GM18861 (cell line): ENCODE data around the gene PDP2.
"Not testable (repeated sequence)": the region's sequence is repeated elsewhere in the genome, so short reads cannot be mapped to it uniquely, and the experiment has no call there.

Source experiments
- ATAC-seq: cut with Tn5 transposase; IDR thresholded peaks from one replicate; pipeline ENCODE4 v1.9.1; 2021; ENCODE audit not compliant: unreplicated experiment

Gene PDP2

DNA sequence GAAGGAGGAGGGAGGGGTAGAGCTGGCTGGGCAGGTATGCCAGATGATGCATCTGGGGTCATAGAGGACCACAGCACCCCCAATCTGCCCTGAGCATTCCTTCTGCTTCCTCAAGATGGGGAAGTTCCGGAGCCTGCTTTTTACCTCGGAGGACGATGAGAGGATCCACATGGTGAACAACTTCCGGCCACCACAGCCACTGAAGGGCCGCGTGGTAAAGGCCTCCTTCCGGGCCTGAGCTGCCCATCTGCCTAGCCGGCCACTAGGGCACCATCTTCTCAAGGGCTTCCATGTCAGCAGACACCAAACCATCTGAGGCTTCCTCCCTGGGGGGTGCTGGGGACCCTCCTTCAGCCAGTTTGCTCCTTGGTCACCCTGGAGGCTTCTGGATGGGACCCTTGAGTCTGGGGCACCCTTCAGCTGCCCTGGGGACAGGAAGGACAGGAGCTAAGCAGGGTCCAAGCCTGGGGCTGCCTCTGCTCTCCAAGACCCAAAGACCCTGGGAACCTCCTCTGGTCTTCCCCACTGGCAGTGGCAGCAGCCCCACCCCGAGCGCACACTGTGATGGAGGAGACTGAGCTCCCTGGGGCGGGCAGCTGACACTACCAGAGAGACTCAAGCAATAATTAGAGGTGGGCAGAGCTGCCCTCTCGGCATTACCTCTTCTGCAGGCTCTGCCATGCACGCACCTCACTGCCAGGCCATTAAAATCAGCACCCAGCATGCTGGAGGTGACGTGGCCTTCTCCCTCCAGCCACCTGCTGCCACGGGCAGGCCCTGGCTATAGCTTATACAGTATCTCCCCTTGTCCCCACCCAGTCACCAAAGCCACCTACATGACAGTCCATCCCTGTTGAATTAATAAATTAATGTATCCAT lies 26.8 kb upstream of the PDP2 start:
- ATAC-seq: no peak

- ATAC-seq: no peak
Measured at GRCh38 chr16:66856184-66856730, 24.1 kb upstream of the PDP2 start.

DNA sequence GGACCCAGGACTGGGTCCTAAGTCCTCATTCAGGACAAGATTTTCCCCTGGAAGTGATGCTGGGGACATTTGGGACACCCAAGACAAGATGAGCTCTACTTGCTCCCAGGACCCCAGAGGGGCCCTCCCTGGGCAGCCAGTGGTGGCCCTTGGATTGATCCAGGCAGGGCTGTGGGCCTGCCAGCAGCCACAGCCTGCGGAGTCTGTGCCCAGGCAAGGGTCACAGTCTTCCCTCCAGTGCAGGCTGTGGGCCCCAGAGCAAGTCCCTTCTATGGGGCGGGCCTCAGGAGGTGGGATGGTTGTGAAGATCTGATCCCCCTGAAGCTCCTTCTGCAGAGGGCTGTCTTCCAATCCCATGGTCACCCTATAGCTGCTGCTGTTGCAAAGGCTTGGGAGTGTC lies 23.5 kb upstream of the PDP2 start:
- no peak for ATAC-seq

GRCh38 chr16:66857437-66857836 lies 22.9 kb upstream of the PDP2 start:
- ATAC-seq: no peak

DNA sequence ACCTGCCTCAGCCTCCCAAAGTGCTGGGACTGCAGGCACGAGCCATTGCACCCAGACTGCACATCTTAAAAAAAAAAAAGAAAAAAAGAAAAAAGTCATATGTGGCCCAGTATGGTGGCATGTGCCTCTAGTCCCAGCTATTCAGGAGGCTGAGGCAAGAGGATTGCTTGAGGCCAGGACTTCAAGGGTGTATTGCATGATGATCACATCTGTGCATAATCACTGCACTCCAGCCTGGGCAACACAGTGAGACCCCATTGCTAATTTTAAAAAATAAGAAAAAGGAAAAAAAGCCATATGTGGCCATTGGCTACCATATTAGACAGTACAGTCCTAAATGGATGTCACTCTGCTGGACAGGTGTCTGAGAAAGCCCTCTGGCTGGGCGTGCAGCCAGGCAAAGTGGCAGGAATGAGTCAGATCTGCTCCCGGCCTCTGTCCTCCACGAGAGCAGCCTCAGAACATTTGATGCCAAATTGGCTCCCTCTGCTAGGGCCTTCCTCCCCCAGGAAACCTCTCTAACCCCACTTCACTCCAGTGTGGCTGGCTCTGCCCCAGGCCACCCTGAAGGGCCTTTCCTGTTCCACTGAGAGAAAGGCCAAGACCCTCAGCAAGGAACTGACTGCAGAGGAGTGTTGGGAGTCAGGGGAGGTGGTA lies 21.4 kb upstream of the PDP2 start:
- ATAC-seq: no peak

GRCh38 chr16:66859397-66860068 lies 20.8 kb upstream of the PDP2 start:
- no peak for ATAC-seq

- no peak for ATAC-seq
Measured at GRCh38 chr16:66862023-66862520, 18.2 kb upstream of the PDP2 start.

DNA sequence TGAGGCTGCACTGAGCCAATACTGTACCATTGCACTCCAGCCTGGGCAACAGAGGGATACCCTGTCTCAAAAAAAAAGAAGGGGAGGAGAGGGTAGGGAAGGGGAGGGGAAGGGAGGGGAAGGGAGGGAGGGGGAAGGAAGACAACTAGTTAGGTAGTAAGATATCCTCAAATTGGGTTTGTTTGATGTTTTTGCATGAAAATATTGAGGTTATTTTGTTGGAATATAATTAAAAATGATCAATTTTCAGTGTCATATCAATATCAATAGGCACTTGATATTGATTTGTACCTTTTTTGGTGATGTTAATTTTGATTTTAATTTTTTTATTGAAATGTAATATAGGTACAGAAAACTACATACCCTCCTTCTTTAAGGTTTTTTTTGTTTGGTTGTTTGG lies 16.6 kb upstream of the PDP2 start:
- ATAC-seq: no peak

DNA sequence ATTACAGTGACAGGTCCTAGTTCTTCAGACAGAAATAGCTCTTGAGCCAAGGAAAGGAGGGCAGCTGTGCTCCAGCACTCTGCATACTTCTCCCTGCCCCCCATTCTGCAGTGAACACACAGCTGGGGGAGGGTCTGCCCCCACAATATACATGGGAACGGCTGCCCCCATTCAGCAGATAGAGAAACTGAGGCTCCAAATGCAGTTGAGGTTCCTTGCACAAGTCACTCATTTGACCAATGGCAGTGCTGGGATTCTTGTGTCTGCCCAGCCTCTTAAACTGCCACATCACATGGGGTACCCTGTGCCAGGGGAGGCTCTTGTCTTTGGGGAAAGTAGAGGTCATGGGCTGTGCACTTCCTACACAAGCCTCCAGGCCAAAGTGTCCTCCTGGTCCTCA lies 10.9 kb upstream of the PDP2 start:
- ATAC-seq: no peak

DNA sequence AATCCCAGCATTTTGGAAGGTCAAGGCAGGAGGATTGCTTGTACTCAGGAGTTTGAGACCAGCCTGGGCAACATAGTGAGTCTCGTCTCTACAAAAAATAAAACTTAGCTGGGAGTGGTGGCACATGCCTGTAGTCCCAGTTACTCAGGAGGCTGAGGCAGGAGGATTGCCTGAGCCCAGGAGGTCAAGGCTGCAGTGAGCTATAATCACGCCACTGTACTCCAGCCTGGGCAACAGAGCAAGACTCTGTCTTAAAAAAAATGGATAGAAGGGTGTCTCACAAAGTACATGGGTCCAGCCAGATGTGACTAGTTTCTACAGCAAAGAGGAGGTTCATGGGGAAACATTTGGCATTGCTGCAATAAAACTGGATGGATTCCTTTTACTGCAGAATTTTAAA lies 9.0 kb upstream of the PDP2 start:
- not testable (repeated sequence) for ATAC-seq

DNA sequence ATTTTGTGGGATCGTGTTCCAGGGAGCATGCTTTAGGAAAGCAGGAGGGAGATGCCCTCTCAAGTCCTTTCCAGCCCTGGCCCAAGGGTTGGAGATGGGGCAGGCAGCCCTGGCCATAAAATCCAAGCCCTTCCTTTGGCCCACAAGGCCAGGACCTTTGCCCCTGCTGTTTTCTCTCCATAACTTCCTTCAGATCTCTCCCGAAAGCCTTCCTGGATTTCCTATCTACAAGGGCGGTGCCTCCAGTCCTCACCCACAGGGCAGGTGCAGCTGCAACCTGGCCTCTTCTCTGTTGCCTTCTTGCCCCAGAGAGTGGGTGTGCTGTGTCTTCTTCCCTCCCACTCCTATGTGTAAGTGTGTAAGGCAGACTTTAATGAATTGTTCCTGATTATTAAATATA lies 8.5 kb upstream of the PDP2 start:
- no peak for ATAC-seq

GRCh38 chr16:66872559-66872942 lies 7.8 kb upstream of the PDP2 start:
- no peak for ATAC-seq

GRCh38 chr16:66872943-66873684 lies 7.2 kb upstream of the PDP2 start:
- ATAC-seq: peak; percentile 84

DNA sequence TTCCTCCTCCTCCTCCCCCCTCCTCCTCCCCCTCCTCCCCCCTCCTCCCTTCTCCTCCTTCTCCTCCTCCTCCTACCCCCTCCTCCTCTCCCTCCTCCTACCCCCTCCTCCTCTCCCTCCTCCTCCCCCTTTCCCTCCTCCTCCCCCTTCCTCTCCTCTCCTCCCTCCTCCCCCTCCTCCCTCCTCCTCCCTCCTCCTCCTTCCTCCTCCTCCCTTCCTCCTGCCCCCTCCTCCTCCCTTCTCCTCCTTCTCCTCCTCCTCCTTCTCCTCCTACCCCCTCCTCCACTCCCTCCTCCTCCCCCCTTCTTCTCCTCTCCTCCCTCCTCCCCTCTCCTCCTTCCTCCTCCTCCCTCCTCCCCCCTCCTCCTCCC lies 6.6 kb upstream of the PDP2 start:
- ATAC-seq: no peak

DNA sequence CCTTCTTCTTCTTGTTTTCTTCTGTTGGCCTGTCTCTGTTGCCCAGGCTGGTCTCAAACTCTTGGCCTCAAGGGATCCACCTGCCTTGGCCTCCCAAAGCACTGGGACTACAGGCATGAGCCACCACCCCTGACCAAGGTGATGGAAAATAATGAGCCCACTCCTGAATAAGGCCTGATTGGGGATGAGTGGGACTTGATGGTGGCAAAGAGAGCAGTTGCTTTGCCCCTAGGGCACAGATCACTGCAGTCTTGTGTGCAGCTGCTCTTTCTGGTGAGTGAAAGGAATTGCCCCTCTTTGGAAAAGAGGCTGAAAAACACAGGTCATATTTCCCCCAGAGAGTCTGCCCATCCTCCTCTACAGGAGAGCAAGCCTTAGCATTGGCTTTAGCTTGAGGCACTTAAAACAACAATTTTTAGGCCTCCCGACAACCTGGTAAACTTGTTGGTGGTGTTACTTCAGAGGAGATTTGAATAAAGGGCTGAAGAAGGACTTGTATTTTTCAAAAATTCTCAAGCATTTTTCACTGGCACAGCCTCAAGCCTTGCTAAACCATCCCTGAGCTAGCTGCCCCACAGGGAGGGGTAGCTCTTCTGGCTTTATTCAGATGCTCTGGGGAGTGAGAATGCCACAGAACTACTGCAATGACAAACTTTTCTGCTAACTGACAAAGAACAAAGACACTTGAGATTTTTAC lies 6.1 kb upstream of the PDP2 start:
- no peak for ATAC-seq

GRCh38 chr16:66878067-66878466 lies 2.2 kb upstream of the PDP2 start:
- peak; percentile 23 for ATAC-seq

- no peak for ATAC-seq
Measured at GRCh38 chr16:66881014-66881417, 701 bp downstream of the PDP2 start.

GRCh38 chr16:66881560-66881959 lies 1.2 kb downstream of the PDP2 start:
- ATAC-seq: no peak

- no peak for ATAC-seq
Measured at GRCh38 chr16:66881964-66882508, 1.7 kb downstream of the PDP2 start.

DNA sequence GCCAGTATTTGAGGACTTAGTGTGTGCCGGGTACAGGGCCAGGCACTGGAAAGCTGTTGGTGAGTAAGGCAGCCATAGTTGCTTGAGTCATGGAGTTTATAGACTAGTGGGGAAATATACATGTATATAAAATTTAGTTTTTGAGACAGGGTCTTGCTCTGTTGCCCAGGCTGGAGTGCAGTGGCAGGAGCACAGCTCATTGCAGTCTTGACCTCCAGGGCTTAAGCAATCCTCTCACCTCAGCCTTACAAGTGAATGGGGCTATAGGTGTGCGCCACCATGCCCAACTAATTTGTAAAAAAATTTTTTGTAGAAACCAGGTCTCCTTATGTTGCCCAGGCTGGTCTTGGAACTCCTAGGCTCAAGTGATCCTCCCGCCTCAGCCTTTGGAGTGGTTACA lies 2.4 kb downstream of the PDP2 start:
- ATAC-seq: no peak
